Inflammatory macrophage treated with lipopolysaccharide for 4 hours (primary cell): ENCODE results near the gene POTEC.
"Not testable (repeated sequence)": the region's sequence is repeated elsewhere in the genome, so short reads cannot be mapped to it uniquely, and the experiment has no call there.

Experiments
- DNase-seq: peaks from one replicate; pipeline ENCODE4 v3.0.0-alpha.2; 2020

The POTEC gene

DNA sequence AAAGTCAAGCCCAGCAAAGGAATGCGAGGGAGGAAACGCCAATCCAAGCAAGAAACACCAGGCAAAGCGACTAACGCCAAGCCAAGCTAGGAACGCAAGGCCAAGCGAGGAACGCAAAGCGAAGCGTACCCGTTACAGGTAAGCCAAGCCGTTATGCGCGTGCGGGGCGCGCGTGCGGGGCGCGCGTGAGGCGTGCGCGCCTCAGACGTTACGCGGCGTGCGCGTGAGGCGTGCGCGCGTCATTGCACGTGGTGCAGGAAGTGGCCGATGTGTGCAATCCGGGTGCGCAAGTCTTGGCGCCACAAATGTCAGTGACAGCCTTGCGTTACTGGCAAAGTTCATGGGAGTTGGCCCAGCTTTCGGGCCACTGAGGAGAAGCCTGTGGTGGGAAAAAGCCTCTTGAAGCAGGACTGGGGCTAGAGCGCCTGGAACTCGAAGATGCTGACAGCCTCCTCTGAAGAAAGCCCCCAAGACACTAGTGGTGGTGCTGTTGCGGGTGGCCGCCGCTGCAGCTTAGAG is at the start of gene POTEC:
POTEC (minus strand) TSS at position 155 of the 519 bp plus-strand sequence. CDS start 454 bp downstream, outside the sequence.
- not testable (repeated sequence) for DNase-seq

DNA sequence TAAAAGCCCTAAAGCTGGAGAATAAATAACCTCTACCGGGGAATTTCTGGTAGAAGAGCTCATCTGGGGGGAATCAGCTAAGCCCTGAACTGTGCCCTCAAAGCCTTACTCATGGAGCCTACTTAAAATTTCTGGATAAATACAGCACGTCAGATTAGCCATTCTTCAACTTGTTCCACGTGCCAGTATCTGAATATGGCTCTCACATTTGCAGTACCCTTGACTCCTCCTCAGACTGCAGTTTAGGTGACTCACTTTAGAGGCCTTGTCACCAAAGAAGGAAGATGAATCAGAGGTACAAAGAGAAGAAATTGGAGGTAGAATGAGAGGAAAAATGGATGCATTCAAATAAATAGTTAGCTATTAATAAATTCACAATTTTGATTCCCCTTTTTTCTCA is 34.6 kb upstream of the POTEC start:
- DNase-seq: no peak

DNA sequence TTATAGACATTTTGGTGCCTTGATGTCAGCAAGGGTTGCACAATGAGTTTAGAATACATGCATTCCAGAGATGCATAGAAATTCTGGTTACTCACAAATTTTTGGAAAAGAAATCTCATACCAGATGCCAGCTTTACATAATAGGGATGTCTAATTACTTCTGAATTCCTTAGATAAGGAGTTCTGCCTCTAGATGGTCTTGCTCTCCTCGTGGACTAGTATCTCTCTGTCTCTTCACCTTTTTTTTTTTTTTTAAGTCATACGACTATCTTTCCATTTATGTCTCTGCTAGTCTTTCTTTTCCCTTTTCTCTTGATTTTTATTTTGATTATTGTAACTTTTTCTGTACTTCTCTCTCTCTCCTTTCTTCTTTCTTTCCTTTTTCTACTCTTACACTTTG is 16.1 kb upstream of the POTEC start:
- not testable (repeated sequence) for DNase-seq

DNA sequence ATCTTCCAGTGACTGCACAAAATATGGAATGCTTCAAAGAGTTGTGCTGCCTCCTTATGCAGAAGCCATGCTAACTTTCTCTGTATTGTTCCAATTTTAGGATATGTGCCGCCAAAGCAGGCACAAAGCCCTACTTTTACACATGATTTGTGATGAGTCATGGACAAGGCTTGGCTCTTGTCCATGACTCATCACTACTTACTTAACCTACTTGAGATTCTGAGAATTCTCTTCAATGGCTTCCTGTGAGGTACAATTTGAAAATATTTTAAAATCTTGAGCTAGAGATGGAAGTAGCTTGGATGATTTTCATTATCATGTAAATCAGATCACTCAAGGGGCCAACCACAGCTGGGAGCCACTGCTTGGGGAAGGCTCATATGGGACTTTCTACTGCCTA is 11.7 kb downstream of the POTEC start:
- not testable (repeated sequence) for DNase-seq

DNA sequence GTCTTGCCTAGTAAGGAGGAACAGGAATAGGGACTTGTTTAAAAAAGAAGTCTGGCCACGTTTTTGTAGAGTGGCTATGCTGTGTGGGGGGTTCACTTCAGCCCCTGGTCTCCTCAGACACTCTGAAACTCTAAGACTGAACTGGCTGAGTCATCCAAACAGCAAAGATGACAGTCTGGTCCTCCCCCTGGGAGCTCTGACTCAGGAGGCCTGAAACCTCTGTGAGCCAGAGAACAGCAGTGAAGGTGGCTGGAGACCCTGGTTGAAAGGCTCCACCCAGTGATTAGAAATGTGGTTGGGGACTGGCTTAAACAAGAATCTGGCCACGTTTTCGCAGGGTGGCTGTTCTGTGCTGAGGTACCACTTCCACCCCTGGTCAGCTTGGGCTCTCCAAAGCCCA is 32.7 kb downstream of the POTEC start:
- not testable (repeated sequence) for DNase-seq

DNA sequence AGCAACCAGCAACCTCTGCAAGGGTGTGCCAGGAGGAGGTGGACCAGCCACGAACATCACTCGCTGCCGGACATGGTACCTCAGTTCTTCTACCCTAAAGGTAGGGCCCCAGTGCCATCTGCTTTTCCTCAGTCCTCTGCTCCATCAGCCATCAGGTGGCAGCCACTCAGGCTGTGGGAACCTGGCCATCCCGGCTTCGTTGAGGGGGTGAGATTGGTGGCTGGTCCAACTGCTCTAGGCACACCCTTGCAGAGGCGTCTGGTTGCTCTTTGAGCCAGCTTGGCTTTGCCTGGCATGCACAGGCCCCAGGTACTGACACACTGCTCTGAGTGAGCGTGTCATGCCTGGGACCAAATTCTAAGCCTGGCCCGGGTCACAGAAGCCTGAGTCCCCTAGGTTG is 39.7 kb downstream of the POTEC start:
- not testable (repeated sequence) for DNase-seq

DNA sequence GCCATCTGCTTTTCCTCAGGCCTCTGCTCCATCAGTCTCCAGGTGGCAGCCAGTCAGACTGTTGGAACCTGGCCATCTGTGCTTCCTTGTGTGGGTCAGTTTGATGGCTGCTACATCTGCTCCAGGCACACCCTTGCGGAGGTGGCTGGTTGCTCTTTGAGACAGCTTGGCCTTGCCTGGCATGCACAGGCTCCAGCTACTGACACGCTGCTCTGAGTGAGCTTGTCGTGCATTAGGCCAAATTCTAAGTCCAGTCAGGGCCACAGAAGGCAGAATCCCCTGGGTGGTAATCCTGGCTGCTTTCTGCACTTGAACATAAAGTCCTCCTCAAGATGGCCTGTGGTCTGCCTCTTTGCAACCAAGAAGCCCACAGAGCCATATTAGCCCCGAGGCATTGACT is 41.5 kb downstream of the POTEC start:
- DNase-seq: not testable (repeated sequence)

DNA sequence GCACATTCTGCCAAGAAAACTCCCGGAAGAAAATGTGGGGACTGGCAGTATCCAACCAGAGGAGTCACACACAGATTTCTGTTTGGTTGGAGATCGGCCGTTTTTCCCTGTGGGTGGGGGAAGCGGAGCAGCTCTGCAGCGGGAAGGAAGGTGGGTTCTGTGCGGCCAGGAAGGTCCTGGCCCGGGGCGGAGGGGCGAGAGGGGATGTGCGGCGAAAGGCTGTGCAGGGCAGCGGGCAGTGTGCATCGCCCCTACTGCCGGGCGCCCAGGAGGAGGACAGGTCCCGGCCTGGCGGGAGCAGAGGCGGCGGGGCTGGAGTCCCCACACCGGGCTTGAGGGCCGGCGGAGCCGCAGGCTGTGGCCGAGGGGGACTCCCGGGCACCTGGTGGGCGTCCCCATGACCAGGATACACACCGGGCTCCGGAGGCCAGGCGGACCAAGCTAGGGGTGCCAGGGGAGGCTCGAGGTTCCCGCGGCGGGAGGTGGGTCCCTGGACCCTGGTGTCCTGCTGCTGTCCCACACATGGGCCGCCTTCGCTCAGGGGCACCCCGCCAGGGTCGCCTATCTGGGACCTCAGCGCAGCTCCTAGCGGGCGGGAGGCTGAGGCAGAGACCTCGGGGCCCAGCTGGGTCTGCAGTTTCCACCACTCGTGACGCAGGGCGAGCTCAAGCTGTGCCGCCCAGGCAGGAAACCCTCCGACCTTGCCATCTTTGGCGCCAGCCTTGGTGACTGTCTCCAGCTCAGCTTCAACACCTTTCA is 54.0 kb downstream of the POTEC start:
- DNase-seq: not testable (repeated sequence)

DNA sequence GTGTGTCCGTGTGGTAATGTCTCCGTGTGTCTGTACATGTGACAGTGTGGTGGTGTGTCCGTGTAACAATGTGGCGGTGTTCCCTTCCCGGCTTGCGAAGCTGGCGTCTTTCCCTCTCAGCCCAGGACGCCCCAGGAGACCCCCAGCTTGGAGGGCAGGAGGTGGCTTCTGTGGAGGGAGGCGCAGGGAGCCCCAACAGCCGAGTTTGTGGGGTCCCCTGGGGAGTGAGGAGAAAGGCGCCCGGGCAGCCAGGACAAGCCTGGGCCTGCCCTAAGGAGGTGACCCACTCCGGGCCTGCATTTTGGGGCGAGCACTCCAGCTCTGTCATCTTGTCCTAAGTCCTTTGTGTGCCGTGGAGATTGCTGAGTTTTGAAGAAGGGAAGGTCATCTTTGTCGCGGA is 54.6 kb downstream of the POTEC start:
- DNase-seq: not testable (repeated sequence)

DNA sequence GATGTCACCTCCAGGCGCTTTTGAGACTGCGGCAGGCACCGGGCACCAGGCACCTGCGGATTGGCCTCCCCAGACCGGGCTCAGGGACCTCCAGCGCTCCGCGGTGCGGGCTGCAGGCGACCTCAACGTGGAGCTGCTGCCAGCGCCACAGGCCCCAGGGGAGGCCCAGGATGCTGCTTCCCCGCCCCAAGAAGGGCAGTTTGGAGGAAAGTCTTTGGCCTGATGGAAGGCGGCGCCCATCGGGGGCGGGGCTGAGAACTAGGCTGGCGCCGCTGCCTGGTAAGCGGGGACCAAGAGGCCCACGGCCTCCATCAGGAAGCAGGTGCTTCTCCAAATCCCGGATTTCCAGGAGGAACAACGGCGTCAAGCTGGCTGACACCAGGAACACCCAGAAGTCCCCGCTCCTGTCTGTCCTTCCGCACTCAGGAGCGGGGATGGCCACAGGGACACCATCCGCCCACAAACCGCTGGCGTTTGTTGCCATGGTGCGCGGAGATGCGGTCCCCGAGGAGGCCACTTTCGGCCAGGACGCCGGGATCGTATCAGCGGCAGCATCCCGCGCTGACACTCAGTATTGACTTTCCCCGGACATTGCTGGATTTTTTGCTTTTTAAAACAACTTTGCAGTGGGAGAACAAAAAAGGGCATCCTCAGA is 56.3 kb downstream of the POTEC start:
- not testable (repeated sequence) for DNase-seq

DNA sequence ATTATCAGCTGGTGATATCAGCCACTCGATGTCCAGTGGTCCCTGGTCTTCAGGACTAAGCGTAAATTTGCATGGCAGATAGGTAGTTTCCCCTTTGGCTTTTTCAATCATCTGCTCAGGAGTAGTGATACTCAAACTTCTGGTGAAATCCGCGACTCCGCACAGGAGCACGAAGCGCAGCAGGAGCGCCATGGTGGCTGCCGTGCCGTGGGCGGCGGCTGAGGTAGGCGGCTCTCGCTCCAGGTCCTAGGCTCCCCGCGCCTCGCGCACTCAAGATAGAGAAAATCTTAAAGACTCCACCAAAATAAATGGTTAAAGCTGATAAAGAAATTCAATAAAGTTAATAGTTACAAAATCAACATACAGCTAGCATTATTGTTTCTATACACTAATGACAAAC is 64.3 kb downstream of the POTEC start:
- not testable (repeated sequence) for DNase-seq

DNA sequence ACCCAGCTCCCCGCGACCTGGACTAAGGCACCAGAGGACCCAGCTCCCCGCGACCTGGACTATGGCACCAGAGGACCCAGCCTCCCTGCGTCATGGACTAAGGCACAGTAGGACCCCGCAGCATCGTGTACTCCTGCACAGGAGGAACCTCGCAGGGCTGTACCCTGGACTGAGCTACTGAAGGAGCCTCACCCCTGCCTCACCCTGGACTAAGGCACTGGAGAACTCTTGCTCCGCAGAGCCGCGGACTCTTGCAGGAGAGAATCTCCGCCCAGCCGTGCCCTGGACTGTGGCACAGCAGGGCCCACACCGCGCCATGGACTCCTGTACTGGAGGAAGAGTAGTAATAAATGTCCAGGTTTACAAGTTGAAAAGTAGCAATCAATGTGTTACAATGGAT is 67.9 kb downstream of the POTEC start:
- not testable (repeated sequence) for DNase-seq

DNA sequence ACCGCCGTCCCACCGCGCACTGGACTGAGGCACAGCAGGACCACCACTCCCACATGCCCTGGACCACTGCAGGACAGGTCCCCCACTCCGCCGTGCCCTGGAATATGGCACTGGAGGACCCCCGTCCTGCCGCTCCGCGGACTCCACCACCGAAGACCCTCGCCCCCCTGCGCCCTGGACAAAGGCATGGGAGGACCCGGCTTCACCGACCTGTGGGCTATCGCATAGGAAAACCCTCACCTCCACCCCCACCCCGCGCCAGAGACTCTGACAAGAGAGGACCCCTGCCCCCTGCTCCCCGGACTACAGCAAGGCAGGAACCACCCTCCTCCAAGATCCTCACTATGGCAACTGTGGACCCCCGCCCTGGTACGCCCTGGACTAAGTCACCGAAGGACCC is 68.6 kb downstream of the POTEC start:
- DNase-seq: not testable (repeated sequence)

DNA sequence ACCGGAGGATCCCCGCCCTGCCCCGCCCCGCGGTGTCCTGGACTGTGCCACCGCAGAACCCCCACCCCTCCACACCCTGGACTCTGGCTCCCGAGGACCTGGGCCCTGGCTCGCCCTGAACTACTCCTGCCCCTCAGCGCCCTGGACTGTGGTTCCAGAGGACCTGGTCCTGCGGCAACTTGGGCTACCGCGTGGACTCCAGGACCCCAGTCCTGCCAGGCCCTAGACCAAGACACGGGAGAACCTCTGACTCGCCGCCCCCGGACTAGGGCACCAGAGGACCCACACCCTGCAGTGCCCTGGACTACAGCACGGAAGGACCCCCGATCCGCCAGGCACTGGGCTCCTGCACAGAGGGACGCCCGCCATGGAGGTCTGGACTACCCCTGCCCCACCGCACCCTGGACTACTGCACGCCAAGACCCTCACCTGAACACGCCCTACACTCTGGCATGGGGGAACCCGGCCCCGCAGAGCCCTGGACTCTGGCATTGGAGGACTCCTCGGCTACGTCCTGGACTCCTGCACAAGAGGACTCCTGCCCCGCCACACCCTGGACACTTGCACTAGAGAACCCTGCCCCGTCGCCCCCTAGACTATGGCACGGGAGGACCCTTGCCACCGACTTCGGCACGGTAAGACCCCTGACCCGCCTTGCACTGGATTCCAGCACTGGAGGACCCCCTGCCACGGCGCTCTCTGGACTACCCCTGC is 69.2 kb downstream of the POTEC start:
- not testable (repeated sequence) for DNase-seq

DNA sequence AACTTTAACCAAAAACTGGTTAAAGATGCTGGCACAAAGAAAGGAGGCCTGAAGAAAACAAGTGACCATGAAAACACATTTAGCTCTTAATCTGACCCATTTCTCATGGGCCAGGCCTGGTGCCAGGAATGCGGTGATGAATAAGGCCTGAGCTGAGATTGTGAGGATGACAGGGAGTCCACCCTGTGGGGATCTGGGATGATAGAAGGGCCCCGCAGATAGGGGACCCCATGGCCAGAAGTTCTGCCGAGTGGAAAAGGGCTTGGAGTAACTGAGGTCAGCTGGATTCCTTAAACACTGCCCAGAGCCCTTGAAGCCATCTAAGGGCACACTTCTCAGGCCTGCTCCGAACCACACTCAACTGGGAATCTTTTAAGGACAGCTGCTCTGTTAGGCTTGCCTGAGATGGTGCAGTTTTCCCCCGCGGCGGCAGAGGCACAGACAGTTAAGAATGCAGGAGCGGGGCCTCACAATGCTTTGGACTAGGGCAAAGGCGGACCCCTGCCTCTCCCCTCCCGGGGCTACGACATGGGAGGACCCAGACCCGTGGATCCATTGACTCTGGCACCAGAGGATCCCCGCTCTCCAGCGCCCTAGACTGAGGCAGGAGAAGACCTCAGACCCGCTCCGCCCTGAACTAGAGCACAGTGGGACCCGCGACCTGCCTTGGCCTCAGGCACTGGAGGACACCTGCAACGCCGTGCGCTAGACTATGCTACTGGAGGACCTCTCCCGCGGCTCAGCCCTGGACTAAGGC is 70.0 kb downstream of the POTEC start:
- not testable (repeated sequence) for DNase-seq

DNA sequence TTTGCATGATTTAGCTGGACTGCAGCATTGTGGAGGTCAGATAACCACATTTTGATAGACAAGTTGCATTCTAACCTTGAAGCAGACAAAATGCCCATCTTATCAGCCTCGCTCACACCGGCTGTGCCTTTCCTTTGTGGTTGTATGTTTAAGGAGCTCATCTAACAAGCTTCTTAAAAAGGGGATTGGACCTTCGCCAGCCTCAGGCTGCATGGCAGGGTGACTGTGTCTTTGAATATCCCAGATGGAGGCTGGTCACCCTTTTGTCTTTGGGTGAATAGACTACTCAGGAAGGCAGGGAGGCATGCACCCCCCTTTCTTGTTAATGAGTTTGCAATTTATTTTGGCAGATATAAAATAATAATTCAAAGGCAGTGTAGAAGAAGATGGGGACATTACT is 72.1 kb downstream of the POTEC start:
- DNase-seq: not testable (repeated sequence)

DNA sequence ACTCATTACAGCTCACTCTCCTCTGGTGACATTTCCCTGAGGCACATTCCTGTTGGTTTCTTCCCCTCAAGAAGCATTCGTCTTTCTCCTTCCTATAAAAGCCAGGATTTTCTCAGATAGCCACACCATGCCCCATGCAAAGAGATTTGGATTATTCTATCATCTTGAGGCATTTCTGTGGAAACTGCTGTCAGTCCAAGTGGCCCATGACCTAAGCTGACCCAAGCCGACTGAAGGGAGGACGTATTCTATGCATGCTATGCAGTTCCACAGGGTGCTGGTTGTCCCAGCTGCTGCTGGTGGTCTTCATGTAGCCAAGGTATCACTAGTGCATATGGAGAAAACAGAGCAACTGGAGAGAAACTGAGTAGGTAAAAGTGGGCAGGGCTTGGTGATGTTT is 73.0 kb downstream of the POTEC start:
- not testable (repeated sequence) for DNase-seq

DNA sequence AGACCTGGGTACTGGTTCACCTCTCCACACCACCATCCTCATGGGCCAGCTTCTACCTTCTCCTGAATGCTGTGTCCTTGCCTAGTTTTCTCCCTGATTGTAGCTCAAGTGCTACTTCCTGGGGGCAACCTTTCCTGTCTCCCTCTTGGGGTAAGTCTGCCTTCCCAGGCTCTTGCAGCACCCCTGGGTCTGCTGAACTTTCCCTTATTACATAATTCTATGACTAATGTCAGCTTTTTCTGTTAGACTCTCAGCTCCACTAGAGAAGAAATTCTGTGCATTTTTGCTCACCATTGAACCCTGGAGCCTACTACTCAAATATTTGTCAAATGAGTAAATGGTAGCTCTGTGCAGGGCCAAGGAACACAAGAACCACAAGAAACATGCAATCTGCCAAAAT is 73.4 kb downstream of the POTEC start:
- DNase-seq: not testable (repeated sequence)

DNA sequence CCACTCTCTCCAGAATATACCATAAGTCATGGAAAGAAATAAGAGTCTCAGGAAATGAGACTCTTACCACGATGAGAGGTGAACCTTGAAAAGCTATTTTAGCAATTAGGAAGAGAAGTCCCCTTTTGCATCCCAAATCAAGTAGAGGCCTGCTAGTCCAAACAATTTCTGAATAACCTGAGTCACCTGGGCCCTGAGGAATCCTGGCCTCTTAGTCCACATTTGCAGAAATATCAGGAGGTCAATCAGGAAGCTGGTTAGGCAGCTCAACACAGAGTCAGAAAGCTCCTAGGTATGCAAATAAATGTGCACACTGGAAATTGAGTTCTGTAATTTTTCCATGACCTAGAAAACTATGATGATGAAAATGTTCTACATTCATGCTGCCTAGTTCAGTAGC is 77.4 kb downstream of the POTEC start:
- DNase-seq: not testable (repeated sequence)
